ENCODE results near the gene AXIN1. TPM values are rescaled to one million over a fixed set of nuclear protein-coding genes. Genes with fewer than 3 reads are reported as not detected.

AXIN1 gene
- total RNA-seq, 1 donor, result 45.8 TPM

DNA sequence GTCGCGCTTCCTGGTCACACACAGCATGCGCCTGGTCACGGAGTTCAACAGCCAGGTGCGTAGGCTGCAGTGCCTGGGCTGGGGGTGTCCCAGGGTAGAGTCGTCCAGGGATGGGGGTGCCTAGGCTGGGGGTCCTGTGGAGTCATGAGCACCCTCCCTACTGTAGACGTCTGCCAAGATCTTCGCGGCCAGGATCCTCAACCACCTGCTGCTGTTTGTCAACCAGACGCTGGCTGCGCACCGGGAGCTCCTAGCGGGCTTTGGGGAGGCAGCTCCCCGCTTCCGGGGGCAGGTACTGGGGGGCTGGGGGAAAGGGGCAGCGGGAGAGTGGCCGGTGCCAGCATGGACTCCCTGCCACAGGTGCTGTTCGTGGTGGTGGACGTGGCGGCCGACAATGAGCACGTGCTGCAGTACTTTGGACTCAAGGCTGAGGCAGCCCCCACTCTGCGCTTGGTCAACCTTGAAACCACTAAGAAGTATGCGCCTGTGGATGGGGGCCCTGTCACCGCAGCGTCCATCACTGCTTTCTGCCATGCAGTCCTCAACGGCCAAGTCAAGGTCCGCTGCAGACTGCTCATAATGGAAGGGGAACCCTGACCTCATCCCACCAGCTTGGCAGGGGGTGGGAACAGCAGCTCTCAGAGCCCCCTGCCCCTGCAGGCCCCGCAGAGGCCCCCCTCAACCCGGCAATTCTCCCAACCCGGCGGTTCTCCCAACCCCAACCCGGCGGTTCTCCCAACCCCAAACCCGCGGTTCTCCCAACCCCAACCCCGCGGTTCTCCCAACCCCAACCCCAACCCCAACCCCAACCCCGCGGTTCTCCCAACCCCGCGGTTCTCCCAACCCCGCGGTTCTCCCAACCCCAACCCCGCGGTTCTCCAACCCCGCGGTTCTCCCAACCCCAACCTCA lies 67.1 kb downstream of the AXIN1 start:
- DNase-seq (ENCODE audit: low read depth in 2 of 3, low spot score in 2 of 3), result no peak

DNA sequence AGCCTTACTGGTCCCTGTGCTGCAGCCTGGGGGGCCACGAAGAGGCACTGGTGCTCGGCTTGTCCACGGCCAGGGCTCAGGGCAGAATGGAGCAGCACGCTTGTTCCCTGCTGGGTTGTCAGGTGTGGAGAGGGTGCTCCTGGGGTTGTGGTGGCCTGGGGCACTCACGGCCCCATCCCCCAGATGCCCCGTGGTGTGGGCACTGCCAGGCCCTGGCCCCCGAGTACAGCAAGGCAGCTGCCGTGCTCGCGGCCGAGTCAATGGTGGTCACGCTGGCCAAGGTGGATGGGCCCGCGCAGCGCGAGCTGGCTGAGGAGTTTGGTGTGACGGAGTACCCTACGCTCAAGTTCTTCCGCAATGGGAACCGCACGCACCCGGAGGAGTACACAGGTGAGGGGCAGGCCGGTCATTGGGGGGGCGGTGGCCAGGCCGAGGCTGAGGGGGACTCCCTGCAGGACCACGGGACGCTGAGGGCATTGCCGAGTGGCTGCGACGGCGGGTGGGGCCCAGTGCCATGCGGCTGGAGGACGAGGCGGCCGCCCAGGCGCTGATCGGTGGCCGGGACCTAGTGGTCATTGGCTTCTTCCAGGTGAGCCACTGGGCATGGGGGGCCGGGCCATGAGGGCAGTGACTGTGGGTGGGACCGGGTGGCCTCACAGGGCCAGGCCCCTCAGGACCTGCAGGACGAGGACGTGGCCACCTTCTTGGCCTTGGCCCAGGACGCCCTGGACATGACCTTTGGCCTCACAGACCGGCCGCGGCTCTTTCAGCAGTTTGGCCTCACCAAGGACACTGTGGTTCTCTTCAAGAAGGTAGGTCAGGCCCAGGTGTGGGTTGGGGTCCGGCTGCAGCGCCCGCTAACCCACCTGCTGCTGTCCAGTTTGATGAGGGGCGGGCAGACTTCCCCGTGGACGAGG lies 68.1 kb downstream of the AXIN1 start:
- DNase-seq (ENCODE audit: low read depth in 2 of 3, low spot score in 2 of 3), result no peak

DNA sequence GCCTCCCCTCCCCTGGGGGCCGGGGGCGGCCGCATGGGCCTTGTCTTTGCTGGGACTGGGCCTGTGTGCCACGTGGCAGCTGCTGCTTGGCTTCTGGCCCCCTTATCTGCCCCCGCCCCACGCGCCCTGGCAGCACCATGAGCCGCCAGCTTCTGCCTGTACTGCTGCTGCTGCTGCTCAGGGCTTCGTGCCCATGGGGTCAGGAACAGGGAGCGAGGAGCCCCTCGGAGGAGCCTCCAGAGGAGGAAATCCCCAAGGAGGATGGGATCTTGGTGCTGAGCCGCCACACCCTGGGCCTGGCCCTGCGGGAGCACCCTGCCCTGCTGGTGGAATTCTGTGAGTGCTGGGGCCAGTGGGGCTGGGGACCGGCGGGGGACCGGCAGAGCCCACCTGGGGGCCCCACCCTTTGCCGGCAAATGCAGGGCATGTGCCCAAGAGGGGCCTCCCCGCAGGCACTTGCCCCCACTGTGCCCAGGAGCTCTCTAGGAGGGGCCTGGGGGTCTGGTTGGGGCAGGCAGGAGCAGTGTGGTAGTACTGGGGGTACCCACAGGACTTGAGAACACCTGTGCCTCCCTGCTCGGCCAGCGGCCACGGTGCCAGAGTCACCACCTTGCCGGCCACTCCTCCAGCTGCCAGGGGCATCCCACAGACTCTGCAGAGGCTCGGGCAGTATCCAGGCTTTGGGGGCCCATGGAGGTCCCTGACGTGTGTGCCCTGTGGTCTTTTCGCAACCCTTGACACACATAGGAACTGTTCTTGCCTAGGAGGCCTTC lies 69.3 kb downstream of the AXIN1 start, which contains the start of gene PDIA2:
PDIA2 (plus strand) TSS at position 132 of the 773 bp plus-strand sequence; CDS start at position 138, 6 bp downstream.
- no peak for DNase-seq (ENCODE audit: low read depth in 2 of 3, low spot score in 2 of 3)

DNA sequence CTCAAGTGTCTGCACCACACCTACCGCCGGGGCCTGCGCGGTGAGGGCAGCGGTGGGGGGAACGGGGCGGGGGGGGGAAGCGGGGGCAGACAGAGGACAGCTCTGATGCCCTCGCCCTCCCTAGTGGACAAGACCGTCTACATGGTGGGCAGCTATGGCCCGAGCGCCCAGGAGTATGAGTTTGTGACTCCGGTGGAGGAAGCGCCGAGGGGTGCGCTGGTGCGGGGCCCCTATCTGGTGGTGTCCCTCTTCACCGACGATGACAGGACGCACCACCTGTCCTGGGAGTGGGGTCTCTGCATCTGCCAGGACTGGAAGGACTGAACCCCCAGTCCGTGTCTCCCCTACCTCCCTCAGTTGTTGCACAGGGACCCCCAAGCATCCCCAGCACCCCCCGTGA lies 70.0 kb downstream of the AXIN1 start:
- DNase-seq (ENCODE audit: low read depth in 2 of 3, low spot score in 2 of 3), result no peak

DNA sequence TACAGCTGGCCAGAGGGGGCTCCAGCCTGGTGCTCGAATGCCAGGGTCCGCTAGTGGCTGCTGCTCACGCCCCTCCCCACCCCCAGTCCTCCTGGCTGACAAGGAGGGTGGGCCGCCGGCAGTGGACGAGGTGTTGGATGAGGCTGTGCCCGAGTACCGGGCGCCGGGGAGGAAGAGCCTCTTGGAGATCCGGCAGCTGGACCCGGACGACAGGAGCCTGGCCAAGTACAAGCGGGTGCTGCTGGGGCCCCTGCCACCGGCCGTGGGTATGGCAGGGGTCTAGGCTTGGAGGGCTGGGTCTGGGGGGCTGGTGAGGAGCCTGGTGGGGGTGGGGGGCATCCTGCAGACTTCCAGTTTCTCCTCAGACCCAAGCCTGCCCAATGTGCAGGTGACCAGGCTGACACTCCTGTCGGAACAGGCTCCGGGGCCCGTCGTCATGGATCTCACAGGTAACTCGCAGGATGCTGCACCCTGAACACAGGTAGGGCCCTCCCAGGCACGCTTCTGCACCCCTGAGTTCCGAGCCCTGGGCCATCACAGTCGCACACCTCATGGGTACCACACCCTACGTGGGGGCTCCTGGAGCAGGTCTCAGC lies 70.8 kb downstream of the AXIN1 start:
- no peak for DNase-seq (ENCODE audit: low read depth in 2 of 3, low spot score in 2 of 3)

DNA sequence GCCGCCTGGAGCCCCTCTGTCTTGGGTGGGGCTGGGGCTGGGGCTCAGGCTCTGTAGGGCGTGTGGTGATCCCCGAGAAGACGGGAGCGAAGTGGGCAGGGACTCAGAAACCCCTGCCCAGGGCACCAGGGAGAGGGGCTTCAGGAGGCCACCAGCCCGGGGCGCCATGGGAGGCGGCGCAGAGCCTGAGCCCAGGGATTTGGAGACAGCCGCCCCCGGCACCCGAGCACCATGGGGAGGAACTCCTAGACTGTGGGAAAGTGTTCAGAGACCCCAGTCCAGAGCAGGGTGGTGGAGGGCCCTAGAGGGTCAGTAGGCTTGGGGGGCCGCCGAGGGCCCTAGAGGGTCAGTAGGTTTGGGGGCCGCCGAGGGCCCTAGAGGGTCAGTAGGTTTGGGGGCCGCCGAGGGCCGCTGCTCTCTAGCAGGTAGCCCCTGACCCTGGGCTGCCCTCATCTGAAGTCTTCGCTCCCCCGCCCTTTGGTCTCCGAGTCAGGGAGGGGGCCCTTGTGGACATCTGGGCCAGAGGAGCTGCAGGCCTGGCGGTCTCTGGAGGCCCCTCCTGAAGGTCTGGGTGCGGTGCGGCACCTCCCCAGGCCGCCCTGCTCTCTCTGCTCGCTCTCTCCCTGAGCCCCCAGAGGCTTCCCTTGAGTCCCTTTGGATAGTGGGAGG lies 71.4 kb downstream of the AXIN1 start:
- no peak for DNase-seq (ENCODE audit: low read depth in 2 of 3, low spot score in 2 of 3)

DNA sequence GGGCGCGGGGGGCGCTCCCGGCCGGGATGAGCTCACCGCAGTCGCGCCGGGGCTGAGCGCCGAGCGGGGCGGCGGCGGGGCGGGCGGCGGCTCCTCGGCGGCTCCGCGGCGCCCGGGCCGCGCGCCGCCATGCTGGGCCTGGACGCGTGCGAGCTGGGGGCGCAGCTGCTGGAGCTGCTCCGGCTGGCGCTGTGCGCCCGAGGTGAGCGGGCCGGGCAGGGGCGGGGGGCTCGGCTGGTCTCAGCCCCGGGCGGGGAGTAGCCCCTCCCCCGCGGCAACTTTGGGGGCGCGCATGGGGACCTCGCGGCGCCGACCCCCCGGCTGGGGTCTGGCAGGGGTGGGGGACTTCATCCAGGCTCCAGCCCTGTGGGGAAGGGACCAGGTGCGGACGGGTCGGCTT lies 72.0 kb downstream of the AXIN1 start, which contains the start of gene ARHGDIG:
ARHGDIG (plus strand) TSS at position 40 of the 400 bp plus-strand sequence; CDS start at position 130, 90 bp downstream.
- no peak for DNase-seq (ENCODE audit: low read depth in 2 of 3, low spot score in 2 of 3)

DNA sequence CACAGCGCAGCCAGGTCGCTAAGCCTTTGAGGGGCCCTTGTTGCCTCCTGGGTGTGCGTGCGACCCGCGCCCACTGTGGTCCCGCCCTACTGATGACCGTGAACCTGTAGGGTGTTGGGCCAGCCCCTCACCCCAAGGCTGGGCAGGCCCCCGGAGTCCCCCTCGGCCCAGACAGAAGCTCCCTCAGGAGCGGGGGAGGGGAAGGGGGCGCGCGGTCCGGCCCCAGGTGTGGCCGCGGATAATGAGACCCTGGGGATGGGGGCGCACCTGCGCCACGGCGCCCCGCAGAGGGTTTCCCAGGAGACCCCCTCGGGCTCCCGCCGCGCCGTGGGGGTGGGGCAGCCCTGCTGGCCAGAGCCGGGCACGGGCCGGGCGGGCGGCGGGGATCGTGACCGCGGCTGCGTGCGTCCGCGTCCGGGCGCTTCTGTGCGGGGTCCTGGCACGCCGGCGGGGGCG lies 72.5 kb downstream of the AXIN1 start:
- DNase-seq (ENCODE audit: low read depth in 2 of 3, low spot score in 2 of 3), result no peak

DNA sequence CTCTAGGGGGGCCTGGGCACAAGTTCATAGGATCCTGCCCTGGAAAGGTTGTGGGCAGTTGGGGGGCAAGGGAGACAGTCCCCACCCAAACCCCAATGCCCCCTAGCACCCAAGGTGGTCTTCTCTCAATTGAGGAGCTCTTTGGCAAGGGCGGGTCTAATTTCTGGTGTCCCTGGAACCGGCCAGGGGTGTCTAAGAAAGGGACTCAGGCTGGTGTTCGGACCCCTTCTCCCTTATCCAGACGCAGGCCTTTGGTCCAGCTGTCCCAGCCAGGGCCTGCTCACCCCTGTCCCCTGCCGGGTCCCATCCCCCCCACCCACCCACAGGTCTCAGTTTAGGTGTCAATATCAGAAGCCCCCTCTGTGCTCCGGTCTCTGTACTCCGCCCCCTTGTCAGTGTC lies 73.0 kb downstream of the AXIN1 start:
- no peak for DNase-seq (ENCODE audit: low read depth in 2 of 3, low spot score in 2 of 3)

DNA sequence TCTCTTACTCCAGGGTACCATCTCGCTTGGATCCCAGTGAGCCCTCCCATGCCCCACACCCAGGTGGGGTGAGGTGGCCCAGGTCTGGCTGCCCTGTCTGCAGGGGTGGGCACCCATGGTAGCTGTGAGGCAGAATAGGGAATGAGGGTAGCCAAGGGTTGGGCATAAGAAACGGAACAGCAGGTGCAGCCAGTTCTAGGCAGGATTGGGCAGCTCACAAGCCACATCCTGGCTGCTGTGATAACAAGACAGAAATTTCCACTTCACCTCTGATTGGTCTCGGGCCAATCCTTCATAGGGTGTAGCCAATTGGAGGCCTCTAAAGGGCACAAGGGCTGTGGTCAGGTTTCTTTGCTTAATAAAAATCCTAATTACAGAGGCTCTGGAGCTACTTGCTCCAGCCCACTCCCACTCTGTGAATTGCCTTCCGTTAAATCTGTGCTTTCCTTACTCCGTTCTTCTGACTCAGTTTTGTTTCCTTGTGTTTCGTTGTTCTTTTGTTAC lies 73.6 kb downstream of the AXIN1 start:
- peak in 2 of 3 donors; percentile 86 to 95 for DNase-seq (ENCODE audit: low read depth in 2 of 3, low spot score in 2 of 3)

DNA sequence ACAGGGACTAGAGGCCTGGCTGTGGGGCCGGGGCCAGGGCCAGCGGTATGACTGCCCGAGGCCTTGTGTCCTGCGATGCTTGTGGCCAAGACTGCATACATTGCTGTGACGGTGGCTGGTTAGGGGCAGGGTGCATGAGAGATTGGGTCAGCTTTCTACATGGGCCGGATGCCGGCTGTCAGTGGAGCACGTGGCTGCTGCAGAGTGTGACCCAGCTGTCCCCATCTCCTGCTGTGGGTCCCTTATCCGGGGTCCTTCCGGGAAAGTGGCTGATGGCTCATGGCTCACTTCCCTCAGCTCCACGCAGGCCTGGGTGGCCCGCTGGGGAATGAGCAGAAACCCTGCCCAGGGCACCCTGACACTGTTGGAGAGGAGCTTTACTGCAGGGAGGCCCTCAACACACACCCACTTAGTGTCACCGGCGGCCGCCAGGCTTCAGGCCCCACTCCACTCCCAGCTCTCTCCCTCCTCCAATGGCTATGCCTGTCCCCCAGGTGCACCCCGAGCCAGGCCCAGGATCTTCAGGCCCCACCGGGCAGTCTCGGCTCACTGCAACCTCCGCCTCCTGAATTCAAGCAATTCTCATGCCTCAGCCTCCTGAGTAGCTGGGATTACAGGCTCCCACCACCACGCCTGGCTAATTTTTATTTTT lies 76.0 kb downstream of the AXIN1 start:
- no peak for DNase-seq (ENCODE audit: low read depth in 2 of 3, low spot score in 2 of 3)

DNA sequence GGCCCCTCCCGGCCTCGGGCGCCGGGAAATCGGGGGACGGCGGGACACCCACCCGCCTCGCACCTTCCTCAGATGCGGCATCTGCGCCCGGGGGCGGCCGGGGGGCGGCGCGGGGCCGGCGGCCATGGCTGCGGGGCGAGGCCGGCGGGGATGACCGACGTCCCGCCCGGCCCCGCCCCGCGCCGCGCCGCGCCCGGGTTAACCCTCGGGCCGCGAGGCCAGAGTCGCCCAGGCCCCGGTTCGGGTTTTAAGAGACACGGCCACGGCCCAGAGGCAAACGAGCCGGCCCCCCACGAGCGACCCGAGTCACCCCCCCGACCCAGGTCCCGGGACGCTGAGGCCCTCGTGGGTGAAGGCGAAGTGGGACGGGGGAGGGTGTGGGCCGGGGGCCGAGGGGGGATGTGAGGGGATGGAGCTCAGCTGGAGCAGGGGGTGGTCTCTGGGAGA lies 76.7 kb downstream of the AXIN1 start, which contains the start of gene RGS11:
RGS11 (minus strand) TSS at position 159 of the 447 bp plus-strand sequence; CDS start at position 126, 33 bp downstream.
- no peak for DNase-seq (ENCODE audit: low read depth in 2 of 3, low spot score in 2 of 3)

DNA sequence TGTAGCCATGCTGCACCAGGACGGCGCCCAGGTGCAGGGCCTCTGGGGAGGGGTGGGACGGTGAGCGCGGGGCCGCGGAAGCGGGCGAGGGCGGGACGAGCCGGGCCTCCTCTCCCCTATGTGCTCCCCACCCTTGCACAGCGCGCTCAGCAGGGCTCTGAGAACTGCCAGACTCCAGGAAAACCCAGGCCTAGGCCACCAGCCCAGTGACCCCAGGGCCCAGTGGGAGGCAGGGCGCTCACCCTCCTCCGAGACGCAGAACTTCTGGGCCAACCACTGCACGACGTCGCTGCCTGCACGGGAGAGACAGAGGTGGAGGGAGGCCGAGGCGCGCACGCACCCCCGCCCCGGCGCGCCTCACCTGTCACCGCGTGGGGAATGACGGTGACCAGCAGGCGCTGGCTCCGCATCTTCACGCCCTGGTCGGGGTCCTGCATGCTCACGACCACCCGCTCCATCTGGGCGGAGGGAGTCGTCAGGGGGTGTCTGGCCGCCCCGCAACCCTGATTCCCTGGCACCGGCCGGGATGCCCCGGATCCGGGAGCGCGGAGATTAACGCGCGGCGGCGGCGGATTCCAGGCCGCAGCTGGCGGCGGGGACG lies 77.4 kb downstream of the AXIN1 start:
- no peak for DNase-seq (ENCODE audit: low read depth in 2 of 3, low spot score in 2 of 3)

DNA sequence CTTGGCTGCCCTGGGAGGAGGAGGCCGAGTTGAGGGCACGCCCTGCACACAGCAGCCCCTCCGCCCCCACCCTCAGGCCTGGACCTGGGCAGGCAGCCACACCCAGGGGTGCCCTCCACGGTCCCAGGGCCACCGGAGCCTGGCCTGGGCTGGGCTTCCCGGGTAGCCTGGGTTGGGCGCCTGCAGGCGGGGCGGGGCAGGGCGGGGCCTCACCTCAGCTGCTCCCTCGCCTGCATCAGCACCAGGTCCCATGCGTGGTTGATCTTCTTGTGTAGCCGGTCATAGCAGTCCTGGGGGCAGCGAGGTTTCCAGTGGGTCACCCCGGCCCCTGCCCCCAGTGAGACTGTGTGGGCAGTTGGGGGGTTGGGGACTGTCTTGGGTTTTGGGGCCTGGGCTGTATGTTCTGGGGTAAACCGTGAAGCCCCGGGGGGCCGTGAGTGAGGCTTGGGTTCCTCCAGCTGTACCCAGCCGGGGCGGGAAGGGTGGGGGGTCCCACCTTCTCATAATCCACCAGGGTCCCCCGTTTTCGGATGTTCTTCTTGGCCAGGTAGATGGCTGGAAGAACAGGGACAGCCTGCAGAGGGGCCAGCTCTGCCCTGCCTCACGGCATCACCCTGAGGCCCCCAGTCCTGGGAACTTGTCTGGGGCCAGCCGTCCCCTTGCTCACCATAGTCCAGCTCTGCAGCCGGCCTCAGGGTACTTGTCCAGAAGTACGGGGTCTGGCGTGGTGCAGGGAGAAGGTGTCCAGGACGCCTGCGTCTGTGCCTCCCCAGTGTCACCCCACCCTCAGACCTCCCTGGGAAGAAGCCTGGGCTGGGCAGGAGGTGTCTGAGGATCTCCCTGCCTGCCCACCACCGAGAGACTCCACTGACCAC lies 78.7 kb downstream of the AXIN1 start:
- DNase-seq (ENCODE audit: low read depth in 2 of 3, low spot score in 2 of 3), result no peak

DNA sequence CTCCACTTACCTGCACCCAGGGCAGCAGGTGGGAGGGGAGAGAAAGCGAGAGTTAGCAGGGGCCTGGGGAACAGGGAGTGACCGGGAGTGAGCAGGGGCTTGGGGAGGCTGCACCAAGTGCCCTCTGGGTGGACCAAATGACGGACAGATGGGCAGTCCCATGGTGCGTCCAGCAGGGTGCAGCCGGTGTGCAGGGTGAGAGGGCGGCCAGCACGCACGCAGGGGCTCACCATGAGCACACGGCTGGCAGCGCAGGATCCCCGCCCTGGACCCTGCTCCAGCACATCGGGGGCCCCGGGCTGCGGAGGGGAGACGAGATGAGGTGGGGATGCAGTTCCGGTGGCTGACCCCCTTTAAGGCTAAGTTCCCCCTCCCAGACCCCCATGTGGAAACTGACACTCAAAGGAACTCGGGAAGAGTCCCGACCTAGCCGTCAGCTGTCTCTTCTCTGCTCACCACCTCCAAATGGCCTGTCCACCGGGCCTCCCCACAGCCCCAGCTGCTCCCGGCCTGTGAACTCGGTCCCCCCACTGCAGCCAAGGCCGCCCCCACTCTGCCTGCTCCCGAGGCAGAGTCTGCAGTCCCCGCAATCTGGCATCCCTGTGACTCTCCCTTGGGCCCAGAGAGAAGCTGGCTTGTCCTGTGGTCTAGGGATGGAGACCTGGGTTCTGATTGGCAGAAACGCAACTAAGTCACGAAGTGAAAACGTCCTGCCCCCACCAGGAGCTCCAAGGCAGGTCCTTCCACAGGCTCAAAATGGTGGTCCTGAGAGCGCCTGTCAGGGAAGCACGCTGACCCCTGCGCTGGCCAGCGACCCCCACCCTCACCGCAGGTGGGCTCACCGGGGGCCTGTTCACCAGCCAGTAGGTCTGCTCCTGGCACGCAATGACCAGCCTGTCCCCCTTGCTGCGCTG lies 79.6 kb downstream of the AXIN1 start:
- DNase-seq (ENCODE audit: low read depth in 2 of 3, low spot score in 2 of 3), result no peak
